BE2C (cell line): ENCODE data around the gene PORCN.
A peak's percentile ranks its signal among the peaks of the same experiment; 100 is the strongest.

Experiments
- DNase-seq: peaks from one replicate; pipeline ENCODE4 v3.0.0-alpha.2; 2020
- H3K27me3 ChIP-seq: fragments of 250-450 bp; sonication (Bioruptor Pico); 2 replicates; pipeline ENCODE4 v1.5.1; 2020; ENCODE audit warnings: mild to moderate bottlenecking
- H3K36me3 ChIP-seq: fragments of 250-450 bp; sonication (Bioruptor Pico); 2 replicates; pipeline ENCODE4 v1.5.1; 2020; ENCODE audit warnings: mild to moderate bottlenecking
- H3K4me1 ChIP-seq: fragments of 250-450 bp; sonication (Bioruptor Pico); 2 replicates; pipeline ENCODE4 v1.5.1; 2020
- H3K4me3 ChIP-seq: 2 replicates; pipeline ENCODE4 v1.5.1; 2011; ENCODE audit warnings: low read depth, low read length
- H3K9me3 ChIP-seq: fragments of 250-450 bp; sonication (Bioruptor Pico); 2 replicates; pipeline ENCODE4 v1.5.1; 2020
- CTCF ChIP-seq: IDR thresholded peaks from 2 replicates; pipeline ENCODE4 v1.5.1; 2012; ENCODE audit warnings: mild to moderate bottlenecking, low read depth, low read length

Gene PORCN

GRCh38 chrX:48466696-48467095 lies 42.1 kb upstream of the PORCN start:
- H3K36me3 ChIP-seq = no peaks in the 10 kb centered on the region
- no peaks in the 10 kb centered on the region for H3K4me1 ChIP-seq
- no peaks in the 10 kb centered on the region for H3K9me3 ChIP-seq
- no peak overlapping the region for H3K4me3 ChIP-seq
- TF ChIP-seq CTCF = 0 out of 2 replicates have a peak, but pooled peaks have one; percentile 17
- DNase-seq = no peak
- H3K27me3 ChIP-seq = no peaks in the 10 kb centered on the region

- H3K27me3 ChIP-seq = no peaks in the 10 kb centered on the region
- TF ChIP-seq CTCF = no peak
- H3K4me3 ChIP-seq = no peak overlapping the region
- DNase-seq = no peak
- no peaks in the 10 kb centered on the region for H3K4me1 ChIP-seq
- no peaks in the 10 kb centered on the region for H3K9me3 ChIP-seq
- no peaks in the 10 kb centered on the region for H3K36me3 ChIP-seq
Observed at GRCh38 chrX:48467281-48467761, 41.5 kb upstream of the PORCN start.

- Histone ChIP-seq H3K4me1 (no peaks in the 10 kb centered on the region), H3K9me3 (no peaks in the 10 kb centered on the region), H3K27me3 (no peaks in the 10 kb centered on the region), H3K36me3 (no peaks in the 10 kb centered on the region), H3K4me3 (no peak overlapping the region)
- TF ChIP-seq CTCF = no peak
- no peak for DNase-seq
Observed at GRCh38 chrX:48468247-48468671, 40.5 kb upstream of the PORCN start.

GRCh38 chrX:48468693-48469691 lies 39.8 kb upstream of the PORCN start:
- Histone ChIP-seq H3K4me3 (no peak overlapping the region), H3K4me1 (no peaks in the 10 kb centered on the region), H3K27me3 (no peaks in the 10 kb centered on the region), H3K9me3 (no peaks in the 10 kb centered on the region), H3K36me3 (no peaks in the 10 kb centered on the region)
- TF ChIP-seq CTCF = no peak
- DNase-seq = no peak

- H3K9me3 ChIP-seq = no peaks in the 10 kb centered on the region
- no peak for DNase-seq
- no peaks in the 10 kb centered on the region for H3K27me3 ChIP-seq
- H3K4me1 ChIP-seq = no peaks in the 10 kb centered on the region
- H3K4me3 ChIP-seq = no peak within 1 kb of the TSS
- TF ChIP-seq CTCF = no peak
- H3K36me3 ChIP-seq = no peaks in the 10 kb centered on the region
Observed at GRCh38 chrX:48470110-48470832, 38.5 kb upstream of the PORCN start, which contains the start of gene SLC38A5. SLC38A5 (minus strand) TSS chrX:48470260; CDS start chrX:48467924, 2,336 bp downstream.
